Stimulated activated CD4-positive, alpha-beta T cell treated with anti-CD3 and anti-CD28 coated beads, Interleukin-4, amount 100 ng/mL, for 48 hours (primary cell): ENCODE data around the gene PCDHA9.
"Not testable (repeated sequence)": the region's sequence is repeated elsewhere in the genome, so short reads cannot be mapped to it uniquely, and the experiment has no call there.

ENCODE experiments used
- DNase-seq, 2 donors: peaks; one replicate each; pipeline ENCODE4 v3.0.0-alpha.2; 2020; ENCODE audit warnings: low read depth in 2 of 2

Gene PCDHA9

GRCh38 chr5:140835622-140836510, 12.3 kb upstream of the PCDHA9 start:
- no peak for DNase-seq

- DNase-seq: no peak
These were observed 6.9 kb upstream of the PCDHA9 start, which contains the start of gene PCDHA8 for GRCh38 chr5:140840978-140841962. Gene PCDHA8 (plus strand): TSS chr5:140841187. CDS start chr5:140841322, 135 bp downstream.

GRCh38 chr5:140842798-140843733, 5.1 kb upstream of the PCDHA9 start:
- DNase-seq: no peak

- not testable (repeated sequence) for DNase-seq
These were observed 1.9 kb downstream of the PCDHA9 start for GRCh38 chr5:140849831-140850634.

GRCh38 chr5:140855772-140856674, 7.8 kb downstream of the PCDHA9 start, which contains the start of gene PCDHA10:
Gene PCDHA10 (plus strand): TSS chr5:140855897. CDS start chr5:140856049, 152 bp downstream.
- DNase-seq: no peak

GRCh38 chr5:140857177-140857986, 9.2 kb downstream of the PCDHA9 start:
- no peak for DNase-seq

- DNase-seq: no peak
These were observed 9.7 kb downstream of the PCDHA9 start for GRCh38 chr5:140857987-140858240.

- DNase-seq: no peak
These were observed 14.5 kb downstream of the PCDHA9 start for GRCh38 chr5:140862441-140863295.

GRCh38 chr5:140868721-140869554, 20.8 kb downstream of the PCDHA9 start, which contains the start of gene PCDHA11:
Gene PCDHA11 (plus strand): TSS chr5:140868957. CDS start chr5:140869104, 147 bp downstream.
- DNase-seq: no peak

GRCh38 chr5:140869555-140869886, 21.3 kb downstream of the PCDHA9 start:
- no peak for DNase-seq

GRCh38 chr5:140870221-140871201, 22.3 kb downstream of the PCDHA9 start:
- DNase-seq: no peak

GRCh38 chr5:140875085-140876065, 27.2 kb downstream of the PCDHA9 start, which contains the start of gene PCDHA12:
Gene PCDHA12 (plus strand): TSS chr5:140875308. CDS start chr5:140875473, 165 bp downstream.
- no peak for DNase-seq

- DNase-seq: not testable (repeated sequence)
These were observed 28.5 kb downstream of the PCDHA9 start for GRCh38 chr5:140876541-140877261.

- DNase-seq: no peak
These were observed 29.0 kb downstream of the PCDHA9 start for GRCh38 chr5:140877262-140877581.
